Keratinocyte (primary cell): ENCODE data around the gene PIK3CD. TPM values are rescaled to one million over a fixed set of nuclear protein-coding genes. Genes with fewer than 3 reads are reported as not detected.

Experiments used
- DNase-seq: peaks from one replicate; pipeline ENCODE4 v3.0.0-alpha.2; 2011; ENCODE audit warnings: low read depth, missing footprints, low spot score
- FAIRE-seq: peaks from 2 replicates; lab custom pipeline; 2011; peaks lifted over from hg19 to GRCh38; lab: Jason Lieb, UNC
- H2AFZ ChIP-seq: 2 replicates; pipeline ENCODE4 v1.6.0; 2012; ENCODE audit warnings: low read length, control low read depth, inconsistent platforms; ENCODE audit not compliant: control insufficient read depth
- H3K27ac ChIP-seq: 2 replicates; pipeline ENCODE4 v1.5.1; 2011; ENCODE audit warnings: low read length; ENCODE audit not compliant: control insufficient read depth, insufficient read depth
- H3K27me3 ChIP-seq: 3 replicates; pipeline ENCODE4 v1.6.0; 2011; ENCODE audit warnings: low read length; ENCODE audit not compliant: control insufficient read depth, insufficient read depth; ENCODE audit errors: extremely low read depth
- H3K36me3 ChIP-seq, 2 experiments: 2 replicates in 1 of 2; 3 replicates in 1 of 2; pipeline ENCODE4 v1.5.1; 2011; ENCODE audit warnings: low read length in 2 of 2, mild to moderate bottlenecking in 1 of 2; ENCODE audit not compliant: control insufficient read depth in 2 of 2, insufficient read depth in 2 of 2; ENCODE audit errors: extremely low read depth in 1 of 2
- H3K4me1 ChIP-seq: 3 replicates; pipeline ENCODE4 v1.5.1; 2011; ENCODE audit warnings: low read length; ENCODE audit not compliant: control insufficient read depth, insufficient read depth; ENCODE audit errors: extremely low read depth
- H3K4me2 ChIP-seq: 3 replicates; pipeline ENCODE4 v1.6.0; 2011; ENCODE audit warnings: low read depth, low read length; ENCODE audit not compliant: control insufficient read depth, insufficient read depth; ENCODE audit errors: extremely low read depth
- H3K4me3 ChIP-seq, 3 experiments: fragments of 200-600 bp in 1 of 3; sonication (generic) in 1 of 3; 2 replicates in 2 of 3; 3 replicates in 1 of 3; pipeline ENCODE4 v1.5.1; 2011 to 2016; ENCODE audit warnings: low read length in 3 of 3, mild to moderate bottlenecking in 3 of 3, control low read depth in 2 of 3, inconsistent platforms in 1 of 3, low read depth in 1 of 3, mixed read lengths in 1 of 3, mixed run types in 1 of 3, moderate library complexity in 1 of 3; ENCODE audit not compliant: control insufficient read depth in 2 of 3, insufficient read depth in 2 of 3; ENCODE audit errors: extremely low read depth in 1 of 3
- H3K79me2 ChIP-seq: 2 replicates; pipeline ENCODE4 v1.6.0; 2012; ENCODE audit warnings: low read length; ENCODE audit not compliant: control insufficient read depth, insufficient read depth
- H3K9ac ChIP-seq: 3 replicates; pipeline ENCODE4 v1.6.0; 2011; ENCODE audit warnings: low read length; ENCODE audit not compliant: control insufficient read depth, insufficient read depth; ENCODE audit errors: extremely low read depth
- H3K9me1 ChIP-seq: 3 replicates; pipeline ENCODE4 v1.6.0; 2011; ENCODE audit warnings: low read length; ENCODE audit not compliant: control insufficient read depth, insufficient read depth; ENCODE audit errors: extremely low read depth
- H3K9me3 ChIP-seq: 2 replicates; pipeline ENCODE4 v1.5.1; 2012; ENCODE audit warnings: low read depth, low read length; ENCODE audit not compliant: control insufficient read depth
- H4K20me1 ChIP-seq: 3 replicates; pipeline ENCODE4 v1.6.0; 2011; ENCODE audit warnings: low read length; ENCODE audit not compliant: control insufficient read depth, insufficient read depth; ENCODE audit errors: extremely low read depth
- EZH2 ChIP-seq: IDR thresholded peaks from one replicate; pipeline ENCODE4 v1.6.1; 2012; ENCODE audit warnings: inconsistent platforms, mild to moderate bottlenecking, low read length, moderate library complexity
- dilution Hi-C: fragments of 300-500 bp; cut with MboI; formaldehyde crosslinking; loops from one replicate; pipeline ENCODE4 v1.7.0; 2020; ENCODE audit warnings: low sequenced_read_pairs; ENCODE audit not compliant: extremely low pct_ligation_motif_present
- polyA plus RNA-seq, 5 experiments: library from polyadenylated mRNA; depleted of rRNA in 3 of 5; stranded (reverse) in 3 of 5; stranded (forward) in 1 of 5; unstranded in 1 of 5; fragments of >200 nt; gene quantifications; 1 replicate in 1 of 5; 2 replicates in 3 of 5; 3 replicates in 1 of 5; pipeline versions ENCODE4 v1.2.1 to v1.2.3, GENCODE V29; 2011 to 2012; ENCODE audit warnings: missing spikeins in 2 of 5, low read depth in 1 of 5, low replicate concordance in 1 of 5
- TF ChIP-seq, protein P1 (sequence below), 3 experiments: IDR thresholded peaks in 1 of 3; conservative IDR thresholded peaks in 1 of 3; optimal IDR thresholded peaks in 1 of 3; 2 replicates in 2 of 3; 3 replicates in 1 of 3; pipeline versions ENCODE3 to v1.5.1; 2011; ENCODE audit warnings: low read length in 3 of 3, mild to moderate bottlenecking in 3 of 3, moderate library complexity in 2 of 3, control low read depth in 1 of 3, inconsistent platforms in 1 of 3; ENCODE audit not compliant: insufficient read depth in 2 of 3; ENCODE audit errors: extremely low read depth in 1 of 3

PIK3CD gene
- polyA plus RNA-seq, 1 donor (not counting 4 experiments of a cell fraction or from before 2014, with no cell fraction given): 7.8 TPM

DNA sequence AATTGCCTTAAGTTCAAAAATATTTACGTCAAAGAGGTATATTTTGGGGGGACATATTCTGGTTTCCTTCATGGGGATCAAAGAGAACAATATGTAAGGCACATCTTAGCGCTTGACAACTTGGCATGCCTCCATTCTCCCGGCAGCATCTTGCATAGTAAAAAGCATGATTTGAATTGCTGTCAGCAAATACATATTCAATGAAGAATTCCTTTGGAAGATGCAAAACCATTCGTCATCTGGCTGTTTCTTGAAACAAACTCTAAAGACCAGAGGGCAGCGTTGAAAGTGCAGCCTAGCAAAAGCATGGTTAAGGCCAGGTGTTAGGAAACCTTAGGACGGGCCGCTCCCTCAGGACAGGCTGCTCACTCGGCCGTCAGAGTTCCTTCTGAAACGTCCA is 3.4 kb upstream of the PIK3CD start:
- no peak for DNase-seq
- H3K79me2 ChIP-seq: no peaks in the 10 kb centered on the region
- no peaks in the 10 kb centered on the region for H4K20me1 ChIP-seq
- H3K4me2 ChIP-seq: no peak overlapping the region
- no peaks in the 10 kb centered on the region for H3K9me1 ChIP-seq
- H3K4me1 ChIP-seq: peaks cover 12% of the 10 kb centered on the region
- H3K9ac ChIP-seq: no peak overlapping the region
- dilution Hi-C loops: no loop called here
- no peak overlapping the region for H3K4me3 ChIP-seq
- H2AFZ ChIP-seq: no peak overlapping the region
- FAIRE-seq: no peak
- no peak overlapping the region for H3K27ac ChIP-seq
- TF ChIP-seq, protein P1, sequence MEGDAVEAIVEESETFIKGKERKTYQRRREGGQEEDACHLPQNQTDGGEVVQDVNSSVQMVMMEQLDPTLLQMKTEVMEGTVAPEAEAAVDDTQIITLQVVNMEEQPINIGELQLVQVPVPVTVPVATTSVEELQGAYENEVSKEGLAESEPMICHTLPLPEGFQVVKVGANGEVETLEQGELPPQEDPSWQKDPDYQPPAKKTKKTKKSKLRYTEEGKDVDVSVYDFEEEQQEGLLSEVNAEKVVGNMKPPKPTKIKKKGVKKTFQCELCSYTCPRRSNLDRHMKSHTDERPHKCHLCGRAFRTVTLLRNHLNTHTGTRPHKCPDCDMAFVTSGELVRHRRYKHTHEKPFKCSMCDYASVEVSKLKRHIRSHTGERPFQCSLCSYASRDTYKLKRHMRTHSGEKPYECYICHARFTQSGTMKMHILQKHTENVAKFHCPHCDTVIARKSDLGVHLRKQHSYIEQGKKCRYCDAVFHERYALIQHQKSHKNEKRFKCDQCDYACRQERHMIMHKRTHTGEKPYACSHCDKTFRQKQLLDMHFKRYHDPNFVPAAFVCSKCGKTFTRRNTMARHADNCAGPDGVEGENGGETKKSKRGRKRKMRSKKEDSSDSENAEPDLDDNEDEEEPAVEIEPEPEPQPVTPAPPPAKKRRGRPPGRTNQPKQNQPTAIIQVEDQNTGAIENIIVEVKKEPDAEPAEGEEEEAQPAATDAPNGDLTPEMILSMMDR (optimal IDR thresholded peaks at IDR 0.05 in 1 of 3, IDR thresholded peaks at IDR 0.05 in 1 of 3, conservative IDR thresholded peaks at IDR 0.05 in 1 of 3; ENCODE audit: extremely low read depth in 1 of 3, insufficient read depth in 2 of 3, low read length in 3 of 3): no peak
- no peak for TF ChIP-seq EZH2
- peaks cover 19% of the 10 kb centered on the region for H3K27me3 ChIP-seq
- no peaks in the 10 kb centered on the region for H3K9me3 ChIP-seq
- H3K36me3 ChIP-seq: no peaks in the 10 kb centered on the region

DNA sequence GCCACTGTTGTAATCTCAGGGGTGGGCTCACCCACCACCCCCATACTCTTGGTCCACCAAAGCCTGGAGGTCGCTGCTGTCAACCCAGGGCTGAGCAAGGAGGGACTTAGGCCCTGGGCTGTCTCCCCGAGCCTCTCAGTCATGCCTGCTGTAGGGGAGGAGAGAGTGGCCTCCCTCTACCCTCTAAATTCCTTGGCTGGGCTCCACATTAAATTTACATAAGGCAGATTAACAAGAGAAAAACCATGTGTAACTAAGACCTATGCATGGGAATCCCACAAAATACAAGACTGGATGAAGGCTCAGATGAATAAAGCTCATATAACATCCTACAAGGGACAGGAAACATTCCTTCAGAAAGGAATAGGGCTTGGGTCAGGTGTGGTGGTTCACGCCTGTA is 1.8 kb upstream of the PIK3CD start:
- dilution Hi-C loops: no loop called here
- FAIRE-seq (no peak), DNase-seq (no peak)
- no peak overlapping the region for H3K9ac ChIP-seq
- H3K4me3 ChIP-seq: no peak overlapping the region
- TF ChIP-seq, protein P1 (optimal IDR thresholded peaks at IDR 0.05 in 1 of 3, IDR thresholded peaks at IDR 0.05 in 1 of 3, conservative IDR thresholded peaks at IDR 0.05 in 1 of 3; ENCODE audit: extremely low read depth in 1 of 3, insufficient read depth in 2 of 3, low read length in 3 of 3): no peak
- no peak for TF ChIP-seq EZH2
- no peaks in the 10 kb centered on the region for H4K20me1 ChIP-seq
- peaks cover 26% of the 10 kb centered on the region for H3K27me3 ChIP-seq
- H3K4me1 ChIP-seq: peaks cover 8% of the 10 kb centered on the region
- H3K79me2 ChIP-seq: no peaks in the 10 kb centered on the region
- H3K27ac ChIP-seq: no peak overlapping the region
- H3K9me3 ChIP-seq: no peaks in the 10 kb centered on the region
- H3K9me1 ChIP-seq: no peaks in the 10 kb centered on the region
- no peaks in the 10 kb centered on the region for H3K36me3 ChIP-seq
- H3K4me2 ChIP-seq: no peak overlapping the region
- no peak overlapping the region for H2AFZ ChIP-seq
